Coronary artery (tissue), 2 donors: ENCODE measurements around the gene ACACA.
"Not testable (repeated sequence)": the region's sequence is repeated elsewhere in the genome, so short reads cannot be mapped to it uniquely, and the experiment has no call there.

Source experiments
- DNase-seq: peaks from one replicate; pipeline ENCODE4 v3.0.0-alpha.2; 2017; ENCODE audit warnings: low spot score
- H3K27ac ChIP-seq, 2 donors: fragments of 200-600 bp; sonication (generic); one replicate each; pipeline ENCODE4 v1.5.1; 2016 to 2019
- H3K4me3 ChIP-seq: fragments of 200-600 bp; sonication (generic); 2 replicates; pipeline ENCODE4 v1.5.1; 2016; ENCODE audit warnings: mild to moderate bottlenecking, moderate library complexity
- CTCF ChIP-seq: fragments of 200-600 bp; sonication (generic); IDR thresholded peaks from one replicate; pipeline ENCODE4 v1.5.1; 2019; ENCODE audit warnings: antibody characterized with exemption

ACACA gene

GRCh38 chr17:37413875-37414519 lies 7.4 kb upstream of the ACACA start:
- no peak for TF ChIP-seq CTCF
- H3K27ac ChIP-seq, result no peak overlapping the region

GRCh38 chr17:37410357-37410756 lies 3.7 kb upstream of the ACACA start:
- H3K4me3 ChIP-seq, result no peak overlapping the region
- H3K27ac ChIP-seq, result no peak overlapping the region
- DNase-seq, result no peak
- TF ChIP-seq CTCF, result no peak

More at GRCh38 chr17:37413875-37414519, 7.4 kb upstream of the ACACA start:
- DNase-seq, result no peak
- no peak overlapping the region for H3K4me3 ChIP-seq

GRCh38 chr17:37408145-37408479 lies 1.5 kb upstream of the ACACA start:
- DNase-seq, result not testable (repeated sequence)
- H3K27ac ChIP-seq, result peak overlapping the region in 1 of 2 donors; percentile 91
- H3K4me3 ChIP-seq, result peak overlapping the region; percentile 93

GRCh38 chr17:37405955-37406634 lies 541 bp downstream of the ACACA start:
- H3K27ac ChIP-seq, result peak overlapping the region; percentile 91 to 99
- TF ChIP-seq CTCF, result no peak
- no peak for DNase-seq
- H3K4me3 ChIP-seq, result peak overlapping the region; percentile 93

- peak overlapping the region; percentile 93 for H3K4me3 ChIP-seq
- DNase-seq, H3K27ac ChIP-seq: not testable (repeated sequence)
These were observed 1.1 kb downstream of the ACACA start for GRCh38 chr17:37405522-37405921.

GRCh38 chr17:37400505-37400904 lies 6.1 kb downstream of the ACACA start:
- Histone ChIP-seq H3K27ac (no peak overlapping the region), H3K4me3 (no peak overlapping the region)
- no peak for DNase-seq
- no peak for TF ChIP-seq CTCF

- no peak for TF ChIP-seq CTCF
- no peak for DNase-seq
- H3K4me3 ChIP-seq, result no peak overlapping the region
- no peak overlapping the region for H3K27ac ChIP-seq
These were observed 7.3 kb downstream of the ACACA start for GRCh38 chr17:37399265-37399803.

GRCh38 chr17:37393352-37393751 lies 13.3 kb downstream of the ACACA start:
- TF ChIP-seq CTCF, result no peak
- H3K4me3 ChIP-seq, result no peak overlapping the region
- DNase-seq, result no peak
- H3K27ac ChIP-seq, result no peak overlapping the region
